ENCODE measurements around the gene LRRC74B.

The LRRC74B gene

DNA sequence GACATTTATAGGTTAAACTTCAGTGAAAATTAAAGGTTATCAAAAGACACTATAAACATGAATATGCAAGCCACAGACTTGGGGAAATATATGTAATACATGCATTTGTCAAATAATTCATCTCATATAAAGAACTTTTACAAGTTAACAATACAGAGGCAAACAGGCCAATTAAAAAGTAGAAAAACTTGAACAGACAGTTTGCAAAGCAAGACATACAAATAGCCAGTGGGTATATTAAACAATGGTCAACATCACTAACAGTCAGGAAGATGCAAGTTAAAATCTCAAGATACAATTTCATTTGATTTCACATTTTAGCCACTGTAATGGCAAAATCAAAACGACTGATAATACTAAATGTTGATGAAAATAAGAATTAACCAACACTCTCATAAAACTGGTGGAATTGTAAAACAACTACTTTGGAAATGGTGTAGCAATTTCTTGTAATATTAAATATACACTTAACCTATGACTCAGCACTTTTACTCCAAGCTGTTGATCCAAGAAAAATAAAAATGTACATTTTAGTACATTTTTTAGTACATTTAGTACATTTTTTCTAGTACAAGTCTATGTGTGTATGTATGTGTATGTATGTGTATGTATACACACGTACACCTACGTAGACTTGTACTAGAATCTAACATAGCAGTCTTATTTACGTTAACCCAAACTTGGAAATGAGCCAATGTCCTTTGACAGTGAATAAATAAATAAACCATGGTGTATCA is 62.8 kb downstream of the LRRC74B start:
- no peak for DNase-seq
